ENCODE measurements around the gene ILDR1. TPM values are rescaled to one million over a fixed set of nuclear protein-coding genes. Genes with fewer than 3 reads are reported as not detected.

Gene ILDR1
- polyA plus RNA-seq (not detected in 2 replicates), polyA minus RNA-seq (not detected in 2 replicates)

DNA sequence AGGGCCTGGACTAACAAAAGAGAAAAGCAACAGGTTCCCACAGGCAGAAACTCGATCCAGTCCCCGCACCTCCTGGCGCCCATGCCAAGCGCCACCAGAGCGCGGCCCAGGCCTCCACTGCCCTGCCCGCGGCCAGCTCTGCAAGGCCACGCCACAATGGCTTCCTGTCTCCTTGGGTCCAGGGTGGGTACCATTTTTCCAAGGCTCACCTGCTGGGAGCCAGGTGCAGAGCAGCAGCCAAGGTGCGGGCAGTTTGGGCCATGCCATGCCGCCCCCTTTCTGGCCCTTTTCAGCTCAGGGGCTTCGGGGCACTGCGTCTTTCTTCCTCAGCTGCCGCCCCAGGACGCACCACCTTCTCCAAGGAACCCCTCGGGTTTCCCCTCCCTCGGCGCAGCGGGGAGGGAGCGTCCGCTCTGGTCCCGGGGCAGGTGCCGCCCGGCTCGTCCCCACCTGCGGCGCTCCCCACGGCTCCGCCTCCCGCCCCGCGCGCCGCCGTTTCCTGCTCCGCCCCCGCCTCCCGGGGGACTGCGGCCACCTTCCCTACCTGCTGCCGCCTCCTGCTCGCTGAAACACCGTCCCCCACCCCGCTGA lies at the start of gene ILDR1:
TSS of gene ILDR1 (minus strand) at position 437 of the 591 bp plus-strand sequence. CDS start at position 267, 170 bp downstream.
- Histone ChIP-seq H3K79me2 (replicated peaks; ENCODE audit: insufficient read depth, low read length) (no peaks in the 10 kb centered on the region), H3K9me2 (ENCODE audit: insufficient read depth, low read length) (no peaks in the 10 kb centered on the region), H3K36me3 (ENCODE audit: insufficient read depth, low read length) (no peaks in the 10 kb centered on the region), H2AFZ (ENCODE audit: low read depth, low read length) (no peak within 1 kb of the TSS), H4K20me1 (ENCODE audit: insufficient read depth) (no peaks in the 10 kb centered on the region), H3K9ac (ENCODE audit: low read length) (no peak within 1 kb of the TSS), H3K4me3 (ENCODE audit: low read length) (peak within 1 kb of the TSS; percentile 23), H3F3A (ENCODE audit: insufficient read depth, low read length, poor library complexity, severe bottlenecking) (no peaks in the 10 kb centered on the region), H3K4me2 (ENCODE audit: low read length) (no peak within 1 kb of the TSS), H3K27me3 (ENCODE audit: insufficient read depth, low read depth, low read length) (no peaks in the 10 kb centered on the region), H3K9me3 (ENCODE audit: low read length) (no peaks in the 10 kb centered on the region), H3K27ac (ENCODE audit: low read length) (no peak within 1 kb of the TSS)
- TF ChIP-seq POLR2AphosphoS5 (IDR thresholded peaks at IDR 0.05), result no peak
- TF ChIP-seq, protein P1, sequence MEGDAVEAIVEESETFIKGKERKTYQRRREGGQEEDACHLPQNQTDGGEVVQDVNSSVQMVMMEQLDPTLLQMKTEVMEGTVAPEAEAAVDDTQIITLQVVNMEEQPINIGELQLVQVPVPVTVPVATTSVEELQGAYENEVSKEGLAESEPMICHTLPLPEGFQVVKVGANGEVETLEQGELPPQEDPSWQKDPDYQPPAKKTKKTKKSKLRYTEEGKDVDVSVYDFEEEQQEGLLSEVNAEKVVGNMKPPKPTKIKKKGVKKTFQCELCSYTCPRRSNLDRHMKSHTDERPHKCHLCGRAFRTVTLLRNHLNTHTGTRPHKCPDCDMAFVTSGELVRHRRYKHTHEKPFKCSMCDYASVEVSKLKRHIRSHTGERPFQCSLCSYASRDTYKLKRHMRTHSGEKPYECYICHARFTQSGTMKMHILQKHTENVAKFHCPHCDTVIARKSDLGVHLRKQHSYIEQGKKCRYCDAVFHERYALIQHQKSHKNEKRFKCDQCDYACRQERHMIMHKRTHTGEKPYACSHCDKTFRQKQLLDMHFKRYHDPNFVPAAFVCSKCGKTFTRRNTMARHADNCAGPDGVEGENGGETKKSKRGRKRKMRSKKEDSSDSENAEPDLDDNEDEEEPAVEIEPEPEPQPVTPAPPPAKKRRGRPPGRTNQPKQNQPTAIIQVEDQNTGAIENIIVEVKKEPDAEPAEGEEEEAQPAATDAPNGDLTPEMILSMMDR (IDR thresholded peaks at IDR 0.05; ENCODE audit: poor library complexity, severe bottlenecking), result no peak
- TF ChIP-seq MXI1 (conservative IDR thresholded peaks at IDR 0.05; ENCODE audit: poor library complexity, severe bottlenecking), result no peak
- no peak for TF ChIP-seq TAF1 (IDR thresholded peaks at IDR 0.05; ENCODE audit: low read depth)
- TF ChIP-seq SMC3 (conservative IDR thresholded peaks at IDR 0.05; ENCODE audit: poor library complexity), result no peak

DNA sequence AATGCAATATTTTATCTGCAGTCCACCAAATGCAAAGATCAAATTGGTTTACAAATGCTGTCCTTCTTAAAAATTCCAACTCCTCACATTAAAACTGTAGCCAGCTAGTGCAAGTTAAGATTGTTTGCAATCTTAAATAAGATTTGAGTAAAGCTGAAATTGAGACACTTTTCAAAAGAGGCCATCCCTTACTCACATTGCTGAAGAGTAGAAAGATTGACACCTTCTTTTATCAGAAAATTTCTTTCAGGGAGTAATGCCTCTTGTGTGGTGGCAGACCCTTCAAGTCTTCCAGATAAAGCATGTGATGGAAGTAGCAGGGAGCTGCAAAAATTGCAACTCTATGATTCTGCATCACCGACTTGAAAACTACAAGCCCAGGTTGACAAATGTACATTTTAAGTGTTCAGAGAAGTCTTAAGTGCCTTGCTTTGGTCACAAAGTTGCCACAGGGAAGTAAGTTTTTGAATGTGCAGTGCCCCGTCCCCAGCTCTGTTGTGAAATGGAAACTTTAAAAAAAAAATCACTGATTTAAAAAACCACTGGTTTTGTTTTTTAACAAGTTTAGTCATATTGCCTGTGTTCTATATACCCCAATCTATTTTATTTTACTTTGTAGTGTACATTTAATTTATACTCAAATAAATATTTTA lies 45.7 kb upstream of the ILDR1 start:
- H3K9ac ChIP-seq (ENCODE audit: low read length), result no peak overlapping the region
- no peaks in the 10 kb centered on the region for H3F3A ChIP-seq (ENCODE audit: insufficient read depth, low read length, poor library complexity, severe bottlenecking)
- H3K4me2 ChIP-seq (ENCODE audit: low read length), result no peak overlapping the region
- H3K4me3 ChIP-seq (ENCODE audit: low read length), result no peak overlapping the region
- H2AFZ ChIP-seq (ENCODE audit: low read depth, low read length), result no peak overlapping the region
- H3K27me3 ChIP-seq (ENCODE audit: insufficient read depth, low read depth, low read length), result no peaks in the 10 kb centered on the region
- H3K9me2 ChIP-seq (ENCODE audit: insufficient read depth, low read length), result no peaks in the 10 kb centered on the region
- TF ChIP-seq, protein P2, sequence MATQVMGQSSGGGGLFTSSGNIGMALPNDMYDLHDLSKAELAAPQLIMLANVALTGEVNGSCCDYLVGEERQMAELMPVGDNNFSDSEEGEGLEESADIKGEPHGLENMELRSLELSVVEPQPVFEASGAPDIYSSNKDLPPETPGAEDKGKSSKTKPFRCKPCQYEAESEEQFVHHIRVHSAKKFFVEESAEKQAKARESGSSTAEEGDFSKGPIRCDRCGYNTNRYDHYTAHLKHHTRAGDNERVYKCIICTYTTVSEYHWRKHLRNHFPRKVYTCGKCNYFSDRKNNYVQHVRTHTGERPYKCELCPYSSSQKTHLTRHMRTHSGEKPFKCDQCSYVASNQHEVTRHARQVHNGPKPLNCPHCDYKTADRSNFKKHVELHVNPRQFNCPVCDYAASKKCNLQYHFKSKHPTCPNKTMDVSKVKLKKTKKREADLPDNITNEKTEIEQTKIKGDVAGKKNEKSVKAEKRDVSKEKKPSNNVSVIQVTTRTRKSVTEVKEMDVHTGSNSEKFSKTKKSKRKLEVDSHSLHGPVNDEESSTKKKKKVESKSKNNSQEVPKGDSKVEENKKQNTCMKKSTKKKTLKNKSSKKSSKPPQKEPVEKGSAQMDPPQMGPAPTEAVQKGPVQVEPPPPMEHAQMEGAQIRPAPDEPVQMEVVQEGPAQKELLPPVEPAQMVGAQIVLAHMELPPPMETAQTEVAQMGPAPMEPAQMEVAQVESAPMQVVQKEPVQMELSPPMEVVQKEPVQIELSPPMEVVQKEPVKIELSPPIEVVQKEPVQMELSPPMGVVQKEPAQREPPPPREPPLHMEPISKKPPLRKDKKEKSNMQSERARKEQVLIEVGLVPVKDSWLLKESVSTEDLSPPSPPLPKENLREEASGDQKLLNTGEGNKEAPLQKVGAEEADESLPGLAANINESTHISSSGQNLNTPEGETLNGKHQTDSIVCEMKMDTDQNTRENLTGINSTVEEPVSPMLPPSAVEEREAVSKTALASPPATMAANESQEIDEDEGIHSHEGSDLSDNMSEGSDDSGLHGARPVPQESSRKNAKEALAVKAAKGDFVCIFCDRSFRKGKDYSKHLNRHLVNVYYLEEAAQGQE (IDR thresholded peaks at IDR 0.05; ENCODE audit: borderline replicate concordance), result no peak
- peak; percentile 40 for TF ChIP-seq EP300 (conservative IDR thresholded peaks at IDR 0.05; ENCODE audit: poor library complexity, severe bottlenecking)
- no peaks in the 10 kb centered on the region for H3K36me3 ChIP-seq (ENCODE audit: insufficient read depth, low read length)
- no peaks in the 10 kb centered on the region for H3K9me3 ChIP-seq (ENCODE audit: low read length)
- H3K27ac ChIP-seq (ENCODE audit: low read length), result no peak overlapping the region
- H4K20me1 ChIP-seq (ENCODE audit: insufficient read depth), result no peaks in the 10 kb centered on the region
- no peaks in the 10 kb centered on the region for H3K79me2 ChIP-seq (replicated peaks; ENCODE audit: insufficient read depth, low read length)

DNA sequence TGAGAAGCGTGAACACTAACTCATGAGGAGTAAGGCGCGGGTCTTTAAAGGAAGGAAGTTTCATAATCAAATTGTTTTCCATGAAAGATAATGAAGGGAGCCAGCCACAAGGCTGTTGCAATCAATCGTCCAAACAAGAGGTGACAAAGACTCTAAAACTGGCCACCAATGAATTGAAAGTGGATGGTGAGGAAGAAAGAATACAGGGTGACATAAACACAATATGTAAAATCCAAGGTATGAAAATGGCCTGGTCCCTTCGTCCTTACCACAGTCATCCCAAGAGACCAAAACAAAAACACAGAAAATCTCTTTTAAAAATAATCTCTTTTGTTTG lies 45.1 kb upstream of the ILDR1 start:
- no peak overlapping the region for H3K4me3 ChIP-seq (ENCODE audit: low read length)
- H4K20me1 ChIP-seq (ENCODE audit: insufficient read depth), result no peaks in the 10 kb centered on the region
- TF ChIP-seq SMC3 (conservative IDR thresholded peaks at IDR 0.05; ENCODE audit: poor library complexity), result no peak
- TF ChIP-seq TAF1 (IDR thresholded peaks at IDR 0.05; ENCODE audit: low read depth), result no peak
- no peak for TF ChIP-seq POLR2AphosphoS5 (IDR thresholded peaks at IDR 0.05)
- TF ChIP-seq, protein P2 (IDR thresholded peaks at IDR 0.05; ENCODE audit: borderline replicate concordance), result no peak
- no peak for TF ChIP-seq EZH2 (IDR thresholded peaks at IDR 0.05; ENCODE audit: borderline replicate concordance, insufficient read depth, low read length, poor library complexity, severe bottlenecking)
- no peak for TF ChIP-seq RAD21 (conservative IDR thresholded peaks at IDR 0.05)
- TF ChIP-seq, protein P1 (IDR thresholded peaks at IDR 0.05; ENCODE audit: poor library complexity, severe bottlenecking), result no peak
- TF ChIP-seq MXI1 (conservative IDR thresholded peaks at IDR 0.05; ENCODE audit: poor library complexity, severe bottlenecking), result no peak
- TF ChIP-seq EP300 (conservative IDR thresholded peaks at IDR 0.05; ENCODE audit: poor library complexity, severe bottlenecking), result no peak
- no peak overlapping the region for H3K4me2 ChIP-seq (ENCODE audit: low read length)
- H3F3A ChIP-seq (ENCODE audit: insufficient read depth, low read length, poor library complexity, severe bottlenecking), result no peaks in the 10 kb centered on the region
- H3K9me2 ChIP-seq (ENCODE audit: insufficient read depth, low read length), result no peaks in the 10 kb centered on the region
- no peak overlapping the region for H3K27ac ChIP-seq (ENCODE audit: low read length)
- H3K79me2 ChIP-seq (replicated peaks; ENCODE audit: insufficient read depth, low read length), result no peaks in the 10 kb centered on the region
- no peaks in the 10 kb centered on the region for H3K36me3 ChIP-seq (ENCODE audit: insufficient read depth, low read length)
- H3K9me3 ChIP-seq (ENCODE audit: low read length), result no peaks in the 10 kb centered on the region
- H3K27me3 ChIP-seq (ENCODE audit: insufficient read depth, low read depth, low read length), result no peaks in the 10 kb centered on the region
- H3K9ac ChIP-seq (ENCODE audit: low read length), result no peak overlapping the region
- H2AFZ ChIP-seq (ENCODE audit: low read depth, low read length), result no peak overlapping the region

All from neural cell (in vitro differentiated cells).